ENCODE data around the gene ZW10.

Gene ZW10

DNA sequence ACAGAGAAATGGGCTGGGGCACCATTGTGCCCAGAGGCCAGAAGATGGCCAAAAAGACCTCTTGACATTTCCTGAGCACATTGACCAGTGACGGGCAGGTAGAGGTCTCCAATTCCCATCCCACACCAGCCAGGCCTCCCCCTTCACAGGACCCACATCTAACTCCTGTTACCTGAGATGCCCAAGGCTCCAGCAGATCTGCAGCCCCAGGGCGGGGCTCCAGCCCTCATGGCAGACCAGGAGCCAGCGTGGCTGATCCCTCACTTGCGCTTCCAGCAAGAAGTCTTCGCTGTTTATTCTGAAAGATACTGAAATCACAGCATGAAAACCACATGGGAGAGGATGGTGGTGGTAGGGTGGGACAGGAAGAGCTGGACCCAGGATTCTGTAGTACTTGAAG is 76.4 kb downstream of the ZW10 start:
- DNase-seq (ENCODE audit: low spot score), result no peak

- no peak for DNase-seq (ENCODE audit: low spot score)
These were observed 78.3 kb downstream of the ZW10 start for GRCh38 chr11:113695207-113695606.

DNA sequence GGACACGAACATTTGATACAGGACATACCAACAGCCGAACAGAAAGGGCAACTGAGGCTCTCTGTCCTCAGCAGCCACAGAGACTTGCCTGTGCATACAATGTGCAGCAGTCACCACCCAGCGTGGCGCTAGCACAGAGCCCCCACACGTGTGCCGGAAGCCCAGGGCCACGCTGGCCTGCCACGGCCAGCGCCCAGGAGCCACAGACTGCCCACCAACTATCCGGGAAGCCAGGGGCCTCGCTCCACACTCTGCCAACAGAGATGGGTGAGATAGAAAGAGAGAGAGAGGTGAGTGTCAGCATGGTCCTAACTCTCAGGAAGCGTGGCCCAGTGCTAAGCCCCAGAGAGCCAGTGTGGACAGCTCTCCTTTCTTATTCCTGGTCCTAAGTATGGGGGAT is 79.1 kb downstream of the ZW10 start:
- DNase-seq (ENCODE audit: low spot score), result no peak

DNA sequence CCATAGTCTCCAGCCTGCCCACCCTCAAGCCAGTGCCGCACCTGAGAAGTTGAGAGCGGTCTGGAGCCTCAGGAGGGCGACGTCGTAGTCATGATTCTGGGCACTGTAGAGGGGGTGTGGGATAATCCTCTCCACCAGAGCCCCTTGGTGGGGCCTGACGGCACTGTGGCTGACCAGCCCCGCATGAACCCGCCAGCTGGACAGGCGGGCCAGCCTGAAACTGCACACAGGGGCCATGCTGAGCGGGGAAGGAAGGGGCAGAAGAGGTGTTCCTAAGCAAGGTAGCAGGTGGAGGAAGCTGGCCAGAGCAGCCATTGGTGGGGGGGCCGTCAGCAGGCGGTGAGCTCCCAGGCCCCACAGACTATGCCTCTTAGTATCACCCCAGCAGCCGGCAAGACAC is 80.5 kb downstream of the ZW10 start:
- DNase-seq (ENCODE audit: low spot score), result no peak

DNA sequence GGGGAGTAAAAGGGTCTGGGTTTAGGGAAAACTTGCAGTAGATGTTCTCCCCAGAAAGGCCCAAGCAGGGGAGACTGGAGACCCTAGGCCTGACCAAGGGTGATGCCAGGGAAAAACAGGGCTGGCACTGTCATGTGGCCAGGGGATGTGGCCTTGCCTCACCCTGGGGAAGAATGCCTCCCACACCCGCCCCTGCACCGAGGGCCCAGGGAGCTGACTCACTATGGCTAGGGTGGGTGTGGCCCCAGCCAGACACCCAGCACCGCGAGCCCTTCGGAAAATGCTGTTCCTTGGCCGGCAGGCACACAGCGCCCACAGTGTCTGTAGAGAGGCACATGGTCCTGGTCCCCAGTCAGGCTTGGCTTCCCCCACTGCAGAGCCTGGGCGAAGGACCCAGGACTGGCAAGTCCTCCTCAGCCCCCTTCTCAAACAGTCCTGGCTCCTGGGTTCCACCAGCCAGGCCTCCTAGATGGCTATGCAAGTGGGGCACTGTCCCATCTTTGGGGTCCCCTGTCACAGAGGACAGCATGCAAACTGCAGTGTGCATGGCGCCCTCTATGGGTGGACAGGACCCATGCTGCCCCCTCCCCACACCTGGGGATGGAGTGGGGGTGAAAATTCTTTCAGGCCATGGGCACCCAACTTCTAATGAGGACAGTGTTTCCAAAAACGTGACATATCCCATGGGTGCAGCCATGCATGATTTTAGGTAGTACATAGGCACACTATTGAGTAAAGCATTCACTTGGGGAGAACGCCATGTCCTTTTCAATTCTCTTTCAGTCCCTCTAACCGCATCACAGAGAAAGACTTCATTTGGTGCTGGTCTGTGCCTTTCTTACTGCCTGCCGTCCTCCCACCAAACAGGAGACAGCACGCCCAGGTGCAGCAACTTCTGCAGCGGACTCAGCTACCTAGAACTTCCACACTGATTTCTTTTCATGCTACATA is 82.6 kb downstream of the ZW10 start:
- DNase-seq (ENCODE audit: low spot score), result peak; percentile 48

DNA sequence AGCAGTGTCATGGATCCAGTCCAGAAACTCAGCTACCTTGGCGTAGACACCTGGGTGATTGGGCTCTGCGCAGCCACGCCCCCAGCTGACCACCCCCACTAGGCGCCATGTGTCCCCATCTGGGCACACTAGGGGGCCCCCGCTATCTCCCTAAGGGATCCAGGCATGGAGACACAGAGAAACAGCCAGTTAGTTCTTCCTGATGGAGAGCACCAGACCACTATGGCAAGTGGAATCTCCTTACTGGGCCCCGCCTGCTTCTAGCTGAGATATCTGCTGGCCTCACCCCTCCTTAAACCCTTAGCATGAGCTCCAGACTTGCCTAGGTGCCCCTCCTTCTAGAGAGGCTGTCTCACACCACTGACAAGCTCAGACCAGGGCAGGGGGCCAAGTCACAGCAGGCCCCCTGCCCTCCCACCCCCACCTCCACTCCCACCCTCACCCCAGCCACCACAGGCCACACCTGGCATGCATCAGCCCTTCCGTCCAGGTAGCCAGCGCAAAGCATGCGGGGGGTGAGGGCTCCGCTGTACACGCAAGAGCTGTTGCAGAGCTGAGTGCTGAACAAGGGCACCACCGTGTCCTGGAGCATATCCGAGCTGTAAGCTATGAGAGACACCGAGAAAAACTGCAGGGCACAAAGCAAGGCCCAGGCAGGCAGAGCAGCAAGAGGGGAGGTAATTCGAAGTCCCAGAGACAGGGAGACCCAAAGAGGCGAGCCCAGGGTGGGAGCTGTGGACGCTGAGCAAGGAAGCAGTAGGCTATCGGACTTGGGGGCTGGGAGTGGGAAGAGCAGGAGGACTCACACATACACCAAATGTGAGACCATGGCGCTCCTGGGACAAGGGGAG is 83.5 kb downstream of the ZW10 start:
- DNase-seq (ENCODE audit: low spot score), result no peak

DNA sequence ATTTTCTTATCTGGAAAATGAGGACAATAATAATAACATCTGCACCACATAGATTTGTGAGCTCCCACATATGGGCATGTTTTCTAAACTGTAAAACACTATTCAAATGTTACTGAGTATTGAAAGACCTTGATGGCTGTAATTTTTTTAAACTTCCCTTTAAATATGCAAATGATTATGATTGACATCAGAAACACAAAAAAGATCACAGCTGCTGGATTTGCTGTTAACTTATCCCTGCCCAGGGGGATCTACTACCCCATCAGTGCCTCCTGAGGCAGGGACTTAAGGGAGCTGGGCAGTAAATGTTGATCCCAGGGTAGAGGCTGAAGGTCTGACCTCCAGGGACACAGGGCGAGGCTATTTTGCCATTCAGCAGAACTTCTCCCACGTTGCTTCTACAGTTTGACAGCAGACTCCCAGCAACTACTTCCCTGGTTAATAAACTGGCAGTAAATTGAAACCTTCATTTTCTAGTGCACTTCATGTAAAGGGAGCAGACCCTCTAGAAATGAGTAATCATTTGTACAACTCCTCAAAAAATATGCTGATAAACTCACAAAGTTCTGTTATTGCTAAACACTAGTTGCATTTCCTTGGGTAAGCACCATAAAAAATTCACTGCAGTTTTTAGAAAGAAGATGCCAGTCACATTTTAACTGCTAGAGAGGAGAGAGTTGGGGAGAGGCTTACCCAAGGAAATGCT is 87.7 kb downstream of the ZW10 start:
- no peak for DNase-seq (ENCODE audit: low spot score)

DNA sequence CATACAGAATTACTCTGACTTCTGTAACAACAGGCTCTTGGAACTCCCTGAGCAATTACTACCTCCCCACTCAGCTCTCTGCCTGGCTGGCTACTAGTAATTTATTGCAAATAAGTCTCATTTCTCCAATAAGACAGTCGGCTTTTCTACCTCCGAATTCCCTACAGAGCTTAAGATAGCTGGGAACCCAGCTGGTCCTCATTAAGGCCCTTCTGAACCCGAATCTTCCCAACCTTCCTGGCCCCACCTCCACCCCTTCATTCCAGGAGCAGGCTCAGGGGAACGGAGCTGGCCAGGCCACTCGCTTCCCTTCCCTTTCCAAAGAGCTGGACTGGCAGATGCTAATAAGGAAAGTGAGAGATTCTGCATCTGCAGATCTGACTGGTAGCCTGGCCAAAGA is 89.0 kb downstream of the ZW10 start:
- no peak for DNase-seq (ENCODE audit: low spot score)

GRCh38 chr11:113683481-113684046 is 89.9 kb downstream of the ZW10 start:
- DNase-seq (ENCODE audit: low spot score), result no peak

Data from HuH-7 (cell line).